HG03139 (cell line): ENCODE results near the gene CAMK1D.
"Not testable (repeated sequence)": the region's sequence is repeated elsewhere in the genome, so short reads cannot be mapped to it uniquely, and the experiment has no call there.

ENCODE experiments used
- ATAC-seq: cut with Tn5 transposase; IDR thresholded peaks from one replicate; pipeline ENCODE4 v1.9.1; 2021; ENCODE audit not compliant: unreplicated experiment

The CAMK1D gene

GRCh38 chr10:12546160-12546802, 196.9 kb downstream of the CAMK1D start:
- ATAC-seq = not testable (repeated sequence)

GRCh38 chr10:12547301-12547771, 198.0 kb downstream of the CAMK1D start:
- ATAC-seq = no peak

- no peak for ATAC-seq
Observed at GRCh38 chr10:12549297-12549696, 199.9 kb downstream of the CAMK1D start.

GRCh38 chr10:12550994-12551393, 201.6 kb downstream of the CAMK1D start:
- no peak for ATAC-seq

- ATAC-seq = no peak
Observed at GRCh38 chr10:12556039-12556438, 206.7 kb downstream of the CAMK1D start.

- no peak for ATAC-seq
Observed at GRCh38 chr10:12559578-12560178, 210.3 kb downstream of the CAMK1D start.

- ATAC-seq = no peak
Observed at GRCh38 chr10:12561307-12561706, 212.0 kb downstream of the CAMK1D start.

- ATAC-seq = no peak
Observed at GRCh38 chr10:12561720-12562119, 212.4 kb downstream of the CAMK1D start.

GRCh38 chr10:12563489-12563888, 214.1 kb downstream of the CAMK1D start:
- ATAC-seq = no peak

GRCh38 chr10:12564173-12564572, 214.8 kb downstream of the CAMK1D start:
- ATAC-seq = no peak

GRCh38 chr10:12566161-12567115, 217.1 kb downstream of the CAMK1D start:
- ATAC-seq = no peak

- ATAC-seq = no peak
Observed at GRCh38 chr10:12568391-12569009, 219.2 kb downstream of the CAMK1D start.

GRCh38 chr10:12572281-12572680, 222.9 kb downstream of the CAMK1D start:
- ATAC-seq = no peak

GRCh38 chr10:12577610-12578009, 228.3 kb downstream of the CAMK1D start:
- no peak for ATAC-seq

GRCh38 chr10:12579954-12580858, 230.9 kb downstream of the CAMK1D start:
- ATAC-seq = peak; percentile 90

- no peak for ATAC-seq
Observed at GRCh38 chr10:12583891-12584595, 234.7 kb downstream of the CAMK1D start.

GRCh38 chr10:12586741-12587140, 237.4 kb downstream of the CAMK1D start:
- no peak for ATAC-seq

- no peak for ATAC-seq
Observed at GRCh38 chr10:12587451-12587888, 238.1 kb downstream of the CAMK1D start.

- no peak for ATAC-seq
Observed at GRCh38 chr10:12588091-12588860, 238.9 kb downstream of the CAMK1D start.
